Keratinocyte (primary cell): ENCODE data around the gene FNDC3B. TPM values are rescaled to one million over a fixed set of nuclear protein-coding genes. Genes with fewer than 3 reads are reported as not detected.

Experiments used
- DNase-seq: peaks from one replicate; pipeline ENCODE4 v3.0.0-alpha.2; 2011; ENCODE audit warnings: low read depth, missing footprints, low spot score
- FAIRE-seq: peaks from 2 replicates; lab custom pipeline; 2011; peaks lifted over from hg19 to GRCh38; lab: Jason Lieb, UNC
- H2AFZ ChIP-seq: 2 replicates; pipeline ENCODE4 v1.6.0; 2012; ENCODE audit warnings: low read length, control low read depth, inconsistent platforms; ENCODE audit not compliant: control insufficient read depth
- H3K27ac ChIP-seq: 2 replicates; pipeline ENCODE4 v1.5.1; 2011; ENCODE audit warnings: low read length; ENCODE audit not compliant: control insufficient read depth, insufficient read depth
- H3K27me3 ChIP-seq: 3 replicates; pipeline ENCODE4 v1.6.0; 2011; ENCODE audit warnings: low read length; ENCODE audit not compliant: control insufficient read depth, insufficient read depth; ENCODE audit errors: extremely low read depth
- H3K36me3 ChIP-seq, 2 experiments: 2 replicates in 1 of 2; 3 replicates in 1 of 2; pipeline ENCODE4 v1.5.1; 2011; ENCODE audit warnings: low read length in 2 of 2, mild to moderate bottlenecking in 1 of 2; ENCODE audit not compliant: control insufficient read depth in 2 of 2, insufficient read depth in 2 of 2; ENCODE audit errors: extremely low read depth in 1 of 2
- H3K4me1 ChIP-seq: 3 replicates; pipeline ENCODE4 v1.5.1; 2011; ENCODE audit warnings: low read length; ENCODE audit not compliant: control insufficient read depth, insufficient read depth; ENCODE audit errors: extremely low read depth
- H3K4me2 ChIP-seq: 3 replicates; pipeline ENCODE4 v1.6.0; 2011; ENCODE audit warnings: low read depth, low read length; ENCODE audit not compliant: control insufficient read depth, insufficient read depth; ENCODE audit errors: extremely low read depth
- H3K4me3 ChIP-seq, 3 experiments: fragments of 200-600 bp in 1 of 3; sonication (generic) in 1 of 3; 2 replicates in 2 of 3; 3 replicates in 1 of 3; pipeline ENCODE4 v1.5.1; 2011 to 2016; ENCODE audit warnings: low read length in 3 of 3, mild to moderate bottlenecking in 3 of 3, control low read depth in 2 of 3, inconsistent platforms in 1 of 3, low read depth in 1 of 3, mixed read lengths in 1 of 3, mixed run types in 1 of 3, moderate library complexity in 1 of 3; ENCODE audit not compliant: control insufficient read depth in 2 of 3, insufficient read depth in 2 of 3; ENCODE audit errors: extremely low read depth in 1 of 3
- H3K79me2 ChIP-seq: 2 replicates; pipeline ENCODE4 v1.6.0; 2012; ENCODE audit warnings: low read length; ENCODE audit not compliant: control insufficient read depth, insufficient read depth
- H3K9ac ChIP-seq: 3 replicates; pipeline ENCODE4 v1.6.0; 2011; ENCODE audit warnings: low read length; ENCODE audit not compliant: control insufficient read depth, insufficient read depth; ENCODE audit errors: extremely low read depth
- H3K9me1 ChIP-seq: 3 replicates; pipeline ENCODE4 v1.6.0; 2011; ENCODE audit warnings: low read length; ENCODE audit not compliant: control insufficient read depth, insufficient read depth; ENCODE audit errors: extremely low read depth
- H3K9me3 ChIP-seq: 2 replicates; pipeline ENCODE4 v1.5.1; 2012; ENCODE audit warnings: low read depth, low read length; ENCODE audit not compliant: control insufficient read depth
- H4K20me1 ChIP-seq: 3 replicates; pipeline ENCODE4 v1.6.0; 2011; ENCODE audit warnings: low read length; ENCODE audit not compliant: control insufficient read depth, insufficient read depth; ENCODE audit errors: extremely low read depth
- CTCF ChIP-seq, 3 experiments: IDR thresholded peaks in 1 of 3; conservative IDR thresholded peaks in 1 of 3; optimal IDR thresholded peaks in 1 of 3; 2 replicates in 2 of 3; 3 replicates in 1 of 3; pipeline versions ENCODE3 to v1.5.1; 2011; ENCODE audit warnings: low read length in 3 of 3, mild to moderate bottlenecking in 3 of 3, moderate library complexity in 2 of 3, control low read depth in 1 of 3, inconsistent platforms in 1 of 3; ENCODE audit not compliant: insufficient read depth in 2 of 3; ENCODE audit errors: extremely low read depth in 1 of 3
- EZH2 ChIP-seq: IDR thresholded peaks from one replicate; pipeline ENCODE4 v1.6.1; 2012; ENCODE audit warnings: inconsistent platforms, mild to moderate bottlenecking, low read length, moderate library complexity
- dilution Hi-C: fragments of 300-500 bp; cut with MboI; formaldehyde crosslinking; loops from one replicate; pipeline ENCODE4 v1.7.0; 2020; ENCODE audit warnings: low sequenced_read_pairs; ENCODE audit not compliant: extremely low pct_ligation_motif_present
- polyA plus RNA-seq, 5 experiments: library from polyadenylated mRNA; depleted of rRNA in 3 of 5; stranded (reverse) in 3 of 5; stranded (forward) in 1 of 5; unstranded in 1 of 5; fragments of >200 nt; gene quantifications; 1 replicate in 1 of 5; 2 replicates in 3 of 5; 3 replicates in 1 of 5; pipeline versions ENCODE4 v1.2.1 to v1.2.3, GENCODE V29; 2011 to 2012; ENCODE audit warnings: missing spikeins in 2 of 5, low read depth in 1 of 5, low replicate concordance in 1 of 5

Gene FNDC3B
- polyA plus RNA-seq, 1 donor (not counting 4 experiments of a cell fraction or from before 2014, with no cell fraction given): 31.4 TPM

GRCh38 chr3:172057059-172057458 is 17.7 kb downstream of the FNDC3B start:
- peaks cover 8% of the 10 kb centered on the region for H4K20me1 ChIP-seq
- peaks cover 11 to 23% of the 10 kb centered on the region in 2 experiments for H3K36me3 ChIP-seq
- H3K4me1 ChIP-seq: peaks cover 4% of the 10 kb centered on the region
- H3K27me3 ChIP-seq: no peaks in the 10 kb centered on the region
- no peaks in the 10 kb centered on the region for H3K9me1 ChIP-seq
- H2AFZ ChIP-seq: no peak overlapping the region
- no peak overlapping the region for H3K4me2 ChIP-seq
- FAIRE-seq (no peak), DNase-seq (no peak)
- dilution Hi-C loops: no loop called here
- H3K4me3 ChIP-seq: no peak overlapping the region
- TF ChIP-seq CTCF (optimal IDR thresholded peaks at IDR 0.05 in 1 of 3, IDR thresholded peaks at IDR 0.05 in 1 of 3, conservative IDR thresholded peaks at IDR 0.05 in 1 of 3; ENCODE audit: extremely low read depth in 1 of 3, insufficient read depth in 2 of 3, low read length in 3 of 3): no peak
- TF ChIP-seq EZH2: no peak
- H3K79me2 ChIP-seq: peaks cover 90% of the 10 kb centered on the region
- H3K27ac ChIP-seq: no peak overlapping the region
- H3K9me3 ChIP-seq: no peaks in the 10 kb centered on the region
- no peak overlapping the region for H3K9ac ChIP-seq

GRCh38 chr3:172057624-172058327 is 18.4 kb downstream of the FNDC3B start:
- H3K79me2 ChIP-seq: peaks cover 90% of the 10 kb centered on the region
- H4K20me1 ChIP-seq: peaks cover 6% of the 10 kb centered on the region
- no peak for TF ChIP-seq CTCF (optimal IDR thresholded peaks at IDR 0.05 in 1 of 3, IDR thresholded peaks at IDR 0.05 in 1 of 3, conservative IDR thresholded peaks at IDR 0.05 in 1 of 3; ENCODE audit: extremely low read depth in 1 of 3, insufficient read depth in 2 of 3, low read length in 3 of 3)
- no peak for TF ChIP-seq EZH2
- dilution Hi-C loops: no loop called here
- DNase-seq (no peak), FAIRE-seq (no peak)
- H3K9me1 ChIP-seq: no peaks in the 10 kb centered on the region
- H3K4me3 ChIP-seq: no peak overlapping the region
- H3K9ac ChIP-seq: no peak overlapping the region
- H3K27me3 ChIP-seq: no peaks in the 10 kb centered on the region
- no peak overlapping the region for H2AFZ ChIP-seq
- peaks cover 6 to 20% of the 10 kb centered on the region in 2 experiments for H3K36me3 ChIP-seq
- peaks cover 4% of the 10 kb centered on the region for H3K4me1 ChIP-seq
- no peak overlapping the region for H3K27ac ChIP-seq
- H3K9me3 ChIP-seq: no peaks in the 10 kb centered on the region
- no peak overlapping the region for H3K4me2 ChIP-seq
